NCI-H526 treated with DMSO at 0.1 percent for 48 hours (cell line): ENCODE data around the gene SOX6.
A peak's percentile ranks its signal among the peaks of the same experiment; 100 is the strongest.
"Not testable (repeated sequence)": the region's sequence is repeated elsewhere in the genome, so short reads cannot be mapped to it uniquely, and the experiment has no call there.

Experiments used
- DNase-seq: peaks from one replicate; lab custom pipeline; 2025; lab: John Stamatoyannopoulos, UW

SOX6 gene

GRCh38 chr11:15930442-15931025 lies 425.8 kb downstream of the SOX6 start:
- DNase-seq = no peak

GRCh38 chr11:15929371-15929901 lies 426.9 kb downstream of the SOX6 start:
- DNase-seq = no peak

- DNase-seq = no peak
Measured at GRCh38 chr11:15927864-15928217, 428.5 kb downstream of the SOX6 start.

GRCh38 chr11:15927196-15927863 lies 429.0 kb downstream of the SOX6 start:
- no peak for DNase-seq

GRCh38 chr11:15926071-15926470 lies 430.3 kb downstream of the SOX6 start:
- DNase-seq = no peak

GRCh38 chr11:15923183-15923582 lies 433.2 kb downstream of the SOX6 start:
- peak; percentile 35 for DNase-seq

GRCh38 chr11:15922745-15923144 lies 433.6 kb downstream of the SOX6 start:
- not testable (repeated sequence) for DNase-seq

GRCh38 chr11:15920856-15921629 lies 435.3 kb downstream of the SOX6 start:
- no peak for DNase-seq

GRCh38 chr11:15918674-15919073 lies 437.7 kb downstream of the SOX6 start:
- DNase-seq = no peak

- DNase-seq = no peak
Measured at GRCh38 chr11:15918212-15918611, 438.1 kb downstream of the SOX6 start.
